PC-3 (cell line): ENCODE measurements around the gene PTCD2. TPM values are rescaled to one million over a fixed set of nuclear protein-coding genes. Genes with fewer than 3 reads are reported as not detected.

ENCODE experiments used
- ATAC-seq: fragments of 200-7000 bp; cut with Tn5 transposase; 2 replicates; pipeline ENCODE4 v1.9.1; 2020; ENCODE audit warnings: mild to moderate bottlenecking, moderate library complexity
- BruUV-seq: library from RNA; stranded (reverse); fragments of 400-500 nt; replicated peaks from 2 replicates; lab custom pipeline; 2021; lab: Mats Ljungman, UMichigan
- CTCF ChIA-PET: fragments of 300-600 bp; sonication (Branson Sonifier 250); formaldehyde crosslinking; loops from one replicate; lab custom pipeline; 2022; ENCODE audit warnings: antibody characterized with exemption; lab: Charles Lee
- POLR2A ChIA-PET: fragments of 300-600 bp; sonication (Branson Sonifier 250); formaldehyde crosslinking; loops from one replicate; lab custom pipeline; 2022; ENCODE audit warnings: antibody characterized with exemption; ENCODE audit not compliant: unreplicated experiment; lab: Charles Lee
- DNase-seq: peaks from one replicate; pipeline ENCODE4 v3.0.0-alpha.2; 2015
- H2AFZ ChIP-seq: fragments of 300-600 bp; sonication (generic); 2 replicates; pipeline ENCODE4 v1.6.0; 2016; ENCODE audit warnings: antibody characterized with exemption, low read length
- H3F3A ChIP-seq: fragments of 300-600 bp; sonication (generic); one replicate; pipeline ENCODE4 v1.6.0; 2017; ENCODE audit warnings: antibody characterized with exemption, low read length, control low read depth, mild to moderate bottlenecking; ENCODE audit not compliant: unreplicated experiment
- H3K27ac ChIP-seq: fragments of 300-600 bp; sonication (generic); 2 replicates; pipeline ENCODE4 v1.5.1; 2016; ENCODE audit warnings: mild to moderate bottlenecking, low read length
- H3K27me3 ChIP-seq: fragments of 300-600 bp; sonication (generic); 2 replicates; pipeline ENCODE4 v1.6.1; 2016; ENCODE audit warnings: low read length, mixed read lengths
- H3K36me3 ChIP-seq: fragments of 300-600 bp; sonication (generic); 2 replicates; pipeline ENCODE4 v1.6.1; 2016; ENCODE audit warnings: low read depth, mixed run types, low read length, mixed read lengths
- H3K4me1 ChIP-seq: fragments of 300-600 bp; sonication (generic); 2 replicates; pipeline ENCODE4 v1.5.1; 2016; ENCODE audit warnings: low read length; ENCODE audit not compliant: insufficient read depth
- H3K4me2 ChIP-seq: fragments of 300-600 bp; sonication (generic); 2 replicates; pipeline ENCODE4 v1.6.0; 2016; ENCODE audit warnings: low read length
- H3K4me3 ChIP-seq: fragments of 300-600 bp; sonication (generic); 2 replicates; pipeline ENCODE4 v1.5.1; 2016; ENCODE audit warnings: mild to moderate bottlenecking, low read length, mixed read lengths
- H3K79me2 ChIP-seq: fragments of 300-600 bp; sonication (generic); 2 replicates; pipeline ENCODE4 v1.6.1; 2017; ENCODE audit warnings: low read length, mixed read lengths
- H3K9ac ChIP-seq: fragments of 300-600 bp; sonication (generic); 2 replicates; pipeline ENCODE4 v1.6.0; 2016; ENCODE audit warnings: mild to moderate bottlenecking, low read length
- H3K9me2 ChIP-seq: fragments of 300-600 bp; sonication (generic); replicated peaks from 2 replicates; pipeline ENCODE4 v1.6.1; 2016; ENCODE audit warnings: mixed run types, low read length, mixed read lengths
- H3K9me3 ChIP-seq: fragments of 300-600 bp; sonication (generic); 2 replicates; pipeline ENCODE4 v1.6.1; 2016; ENCODE audit warnings: low read length, mixed read lengths
- H4K20me1 ChIP-seq: fragments of 300-600 bp; sonication (generic); 2 replicates; pipeline ENCODE4 v1.6.1; 2016; ENCODE audit warnings: low read length, mixed read lengths
- EZH2 ChIP-seq: fragments of 300-600 bp; sonication (generic); IDR thresholded peaks from one replicate; pipeline ENCODE4 v1.6.1; 2017; ENCODE audit warnings: antibody characterized with exemption, mild to moderate bottlenecking, low read length; ENCODE audit not compliant: unreplicated experiment
- EZH2phosphoT487 ChIP-seq: fragments of 300-600 bp; sonication (generic); IDR thresholded peaks from 2 replicates; pipeline ENCODE4 v1.6.1; 2018; ENCODE audit warnings: mild to moderate bottlenecking, antibody characterized with exemption, low read length, borderline replicate concordance
- intact Hi-C: fragments of 100-400 bp; cut with micrococcal nuclease; formaldehyde crosslinking; loops from 2 replicates; pipeline ENCODE4 v1.9.0; 2023
- total RNA-seq: library from RNA; depleted of rRNA; stranded (reverse); fragments of >200 nt; gene quantifications from 2 replicates; pipeline ENCODE4 v1.2.3, GENCODE V29; 2014
- TF ChIP-seq, protein P1 (sequence below): fragments of 300-600 bp; sonication (generic); conservative IDR thresholded peaks from 2 replicates; pipeline ENCODE4 v1.5.1; 2017; ENCODE audit warnings: antibody characterized with exemption, low read depth, mild to moderate bottlenecking, low read length

PTCD2 gene
- total RNA-seq, 1 experiment from 2014 or later, result 3.4 TPM

DNA sequence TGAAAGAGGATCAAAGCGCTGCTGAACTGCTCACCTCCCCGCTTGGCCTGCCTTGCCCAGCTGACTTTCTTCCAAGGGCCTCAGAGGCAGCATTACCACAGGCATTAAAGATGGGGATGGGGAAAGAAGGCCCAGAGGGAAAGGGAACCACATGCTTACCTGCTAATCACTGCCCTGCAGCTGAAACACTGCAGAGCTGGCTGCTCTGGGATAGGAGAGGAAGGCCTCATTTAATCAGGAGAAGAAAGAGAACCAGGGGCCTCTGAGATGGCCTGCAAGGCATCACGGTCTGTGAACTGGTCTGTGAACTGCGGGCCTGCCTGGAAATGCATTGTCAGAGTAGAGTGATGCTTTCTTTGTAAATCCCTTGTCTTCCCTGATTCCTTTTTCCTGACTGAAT lies 44.8 kb downstream of the PTCD2 start:
- DNase-seq (no peak), ATAC-seq (no peak)
- Histone ChIP-seq H3K4me1 (peaks cover 19% of the 10 kb centered on the region), H3K9me2 (no peaks in the 10 kb centered on the region), H3K4me3 (no peak overlapping the region), H2AFZ (no peak overlapping the region), H4K20me1 (no peaks in the 10 kb centered on the region), H3K79me2 (no peaks in the 10 kb centered on the region), H3K9ac (no peak overlapping the region), H3K27ac (no peak overlapping the region), H3K36me3 (peaks cover 5% of the 10 kb centered on the region; the same call in 1 of the 2 replicates), H3K9me3 (no peaks in the 10 kb centered on the region), H3K4me2 (no peak overlapping the region), H3K27me3 (no peaks in the 10 kb centered on the region), H3F3A (no peaks in the 10 kb centered on the region)
- POLR2A ChIA-PET, result no interaction called here
- intact Hi-C loops, result loop anchor here (5.0 kb wide), 1 partner anchor 452 kb away; the partner anchor contains the start of gene TNPO1
- BruUV-seq, result no TSS peak
- CTCF ChIA-PET, result interaction anchor here (1.2 kb wide), 1 partner anchor 9 kb away, joined by 4 read pairs; no protein-coding TSS in a partner anchor
- no peak for TF ChIP-seq EZH2phosphoT487
- TF ChIP-seq, protein P1, sequence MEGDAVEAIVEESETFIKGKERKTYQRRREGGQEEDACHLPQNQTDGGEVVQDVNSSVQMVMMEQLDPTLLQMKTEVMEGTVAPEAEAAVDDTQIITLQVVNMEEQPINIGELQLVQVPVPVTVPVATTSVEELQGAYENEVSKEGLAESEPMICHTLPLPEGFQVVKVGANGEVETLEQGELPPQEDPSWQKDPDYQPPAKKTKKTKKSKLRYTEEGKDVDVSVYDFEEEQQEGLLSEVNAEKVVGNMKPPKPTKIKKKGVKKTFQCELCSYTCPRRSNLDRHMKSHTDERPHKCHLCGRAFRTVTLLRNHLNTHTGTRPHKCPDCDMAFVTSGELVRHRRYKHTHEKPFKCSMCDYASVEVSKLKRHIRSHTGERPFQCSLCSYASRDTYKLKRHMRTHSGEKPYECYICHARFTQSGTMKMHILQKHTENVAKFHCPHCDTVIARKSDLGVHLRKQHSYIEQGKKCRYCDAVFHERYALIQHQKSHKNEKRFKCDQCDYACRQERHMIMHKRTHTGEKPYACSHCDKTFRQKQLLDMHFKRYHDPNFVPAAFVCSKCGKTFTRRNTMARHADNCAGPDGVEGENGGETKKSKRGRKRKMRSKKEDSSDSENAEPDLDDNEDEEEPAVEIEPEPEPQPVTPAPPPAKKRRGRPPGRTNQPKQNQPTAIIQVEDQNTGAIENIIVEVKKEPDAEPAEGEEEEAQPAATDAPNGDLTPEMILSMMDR, result no peak
- TF ChIP-seq EZH2, result no peak

- no peak overlapping the region for H3K9ac ChIP-seq
- peaks cover 19% of the 10 kb centered on the region for H3K4me1 ChIP-seq
- DNase-seq, result peak; percentile 78
- H3K36me3 ChIP-seq, result peaks cover 5% of the 10 kb centered on the region; the same call in 1 of the 2 replicates
- H3F3A ChIP-seq, result no peaks in the 10 kb centered on the region
- H3K79me2 ChIP-seq, result no peaks in the 10 kb centered on the region
- no peaks in the 10 kb centered on the region for H3K9me3 ChIP-seq
- no TSS peak for BruUV-seq
- intact Hi-C loops, result loop anchor here (1.0 to 5.0 kb wide), 3 partner anchors 26 to 451 kb away; partner anchors contain the start of gene TNPO1
- no peak overlapping the region for H3K4me3 ChIP-seq
- CTCF ChIA-PET, result interaction anchor here (0.6 to 2.2 kb wide), 5 partner anchors 11 to 554 kb away, joined by 3 to 10 read pairs (median 3); no protein-coding TSS in a partner anchor
- no peaks in the 10 kb centered on the region for H3K9me2 ChIP-seq
- H4K20me1 ChIP-seq, result no peaks in the 10 kb centered on the region
- no peak overlapping the region for H3K4me2 ChIP-seq
- H2AFZ ChIP-seq, result no peak overlapping the region
- ATAC-seq, result peak; percentile 73
- H3K27me3 ChIP-seq, result no peaks in the 10 kb centered on the region
- no peak overlapping the region for H3K27ac ChIP-seq
- POLR2A ChIA-PET, result no interaction called here
- no peak for TF ChIP-seq EZH2phosphoT487
- TF ChIP-seq, protein P1, result peak; percentile 83
Measured at GRCh38 chr5:72366324-72366976, 46.3 kb downstream of the PTCD2 start.

- no peaks in the 10 kb centered on the region for H3K9me2 ChIP-seq
- no peaks in the 10 kb centered on the region for H3K9me3 ChIP-seq
- intact Hi-C loops, result loop anchor here (5.0 kb wide), 1 partner anchor 449 kb away; the partner anchor contains the start of gene TNPO1
- H3K4me2 ChIP-seq, result no peak overlapping the region
- H3K27me3 ChIP-seq, result no peaks in the 10 kb centered on the region
- TF ChIP-seq, protein P1, result no peak
- no peak for TF ChIP-seq EZH2phosphoT487
- no peak for TF ChIP-seq EZH2
- no peaks in the 10 kb centered on the region for H3K36me3 ChIP-seq
- H3K27ac ChIP-seq, result no peak overlapping the region
- no peak overlapping the region for H3K9ac ChIP-seq
- DNase-seq (no peak), ATAC-seq (no peak)
- POLR2A ChIA-PET, result interaction anchor here (0.6 kb wide), 1 partner anchor 19 kb away, joined by 4 read pairs; no protein-coding TSS in a partner anchor
- H3K79me2 ChIP-seq, result no peaks in the 10 kb centered on the region
- H2AFZ ChIP-seq, result no peak overlapping the region
- H3K4me1 ChIP-seq, result peaks cover 10% of the 10 kb centered on the region
- H3F3A ChIP-seq, result no peaks in the 10 kb centered on the region
- no peaks in the 10 kb centered on the region for H4K20me1 ChIP-seq
- no TSS peak for BruUV-seq
- CTCF ChIA-PET, result no interaction called here
- no peak overlapping the region for H3K4me3 ChIP-seq
Measured at GRCh38 chr5:72368271-72368670, 48.1 kb downstream of the PTCD2 start.
